Measurements from ENCODE around the gene SPRR4. TPM values are rescaled to one million over a fixed set of nuclear protein-coding genes. Genes with fewer than 3 reads are reported as not detected.
A peak's percentile ranks its signal among the peaks of the same experiment; 100 is the strongest.

Gene SPRR4
- total RNA-seq, 1 experiment from 2014 or later = not detected

DNA sequence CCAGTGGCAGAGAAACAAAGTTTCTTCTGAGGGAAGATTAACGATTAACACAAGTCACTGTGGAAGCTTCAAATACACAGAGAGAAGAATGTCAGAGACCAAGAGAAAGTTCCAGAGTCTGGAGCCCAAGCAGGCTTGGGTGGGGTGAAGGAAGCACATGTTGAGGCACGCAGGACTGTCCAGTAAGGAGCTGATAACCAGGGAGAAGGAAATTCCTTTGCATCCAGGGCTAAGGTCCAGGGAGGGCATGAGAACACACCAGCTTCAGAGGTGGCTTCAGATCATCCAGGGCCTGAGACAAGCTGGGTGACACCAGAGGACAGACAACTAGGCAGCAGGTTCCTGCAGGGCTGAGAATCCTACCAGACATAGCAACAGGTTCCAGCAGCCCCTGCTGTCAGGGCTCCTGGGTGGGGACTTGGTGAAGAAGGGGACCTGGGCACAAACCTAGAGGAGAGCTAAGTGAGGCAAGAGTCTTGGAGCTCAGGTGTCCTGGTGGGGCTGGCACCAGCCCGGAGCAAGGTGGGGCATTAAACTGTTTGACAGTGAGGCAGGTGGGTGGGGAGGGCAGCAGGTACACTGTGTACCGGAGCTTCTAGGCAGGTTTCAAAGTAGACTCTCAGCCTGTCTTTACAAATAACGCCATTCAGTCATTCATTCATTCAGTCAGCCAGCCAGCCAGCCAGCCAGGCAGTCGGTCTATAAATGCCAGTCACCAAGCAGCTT lies 10.9 kb downstream of the SPRR4 start:
- intact Hi-C loops (cut with micrococcal nuclease) = no loop called here
- ChIA-PET POLR2A (ENCODE audit: unreplicated experiment) (no interaction called here), CTCF (no interaction called here)

GRCh38 chr1:152982076-152982475 lies 11.6 kb downstream of the SPRR4 start:
- Histone ChIP-seq H3K79me2 (ENCODE audit: low read length) (no peaks in the 10 kb centered on the region), H3K36me3 (ENCODE audit: low read depth, low read length) (no peaks in the 10 kb centered on the region), H3K4me2 (ENCODE audit: low read length) (no peak overlapping the region), H3K4me1 (ENCODE audit: insufficient read depth, low read length) (peaks cover 13% of the 10 kb centered on the region), H3K9me2 (replicated peaks; ENCODE audit: low read length) (no peaks in the 10 kb centered on the region), H4K20me1 (ENCODE audit: low read length) (no peaks in the 10 kb centered on the region), H3K9ac (ENCODE audit: low read length) (no peak overlapping the region), H3K27ac (ENCODE audit: low read length) (no peak overlapping the region), H2AFZ (ENCODE audit: low read length) (no peak overlapping the region), H3K9me3 (ENCODE audit: low read length) (no peaks in the 10 kb centered on the region), H3F3A (ENCODE audit: low read length, unreplicated experiment) (no peaks in the 10 kb centered on the region), H3K27me3 (ENCODE audit: low read length) (peaks cover 28% of the 10 kb centered on the region), H3K4me3 (ENCODE audit: low read length) (no peak overlapping the region)
- BruUV-seq (replicated peaks) = no TSS peak
- TF ChIP-seq EZH2 (IDR thresholded peaks at IDR 0.05; ENCODE audit: low read length, unreplicated experiment) (no peak), EZH2phosphoT487 (IDR thresholded peaks at IDR 0.05; ENCODE audit: borderline replicate concordance, low read length) (no peak), CTCF (conservative IDR thresholded peaks at IDR 0.05; ENCODE audit: low read depth, low read length) (no peak)
- ATAC-seq (no peak), DNase-seq (no peak)
- ChIA-PET CTCF (no interaction called here), POLR2A (ENCODE audit: unreplicated experiment) (no interaction called here)
- intact Hi-C loops (cut with micrococcal nuclease) = no loop called here

More for the DNA sequence above, 10.9 kb downstream of the SPRR4 start:
- H2AFZ ChIP-seq (ENCODE audit: low read length) = no peak overlapping the region
- DNase-seq (no peak), ATAC-seq (no peak)
- H3K9me2 ChIP-seq (replicated peaks; ENCODE audit: low read length) = no peaks in the 10 kb centered on the region
- H4K20me1 ChIP-seq (ENCODE audit: low read length) = no peaks in the 10 kb centered on the region
- peaks cover 28% of the 10 kb centered on the region for H3K27me3 ChIP-seq (ENCODE audit: low read length)
- TF ChIP-seq EZH2phosphoT487 (IDR thresholded peaks at IDR 0.05; ENCODE audit: borderline replicate concordance, low read length) (no peak), CTCF (conservative IDR thresholded peaks at IDR 0.05; ENCODE audit: low read depth, low read length) (no peak), EZH2 (IDR thresholded peaks at IDR 0.05; ENCODE audit: low read length, unreplicated experiment) (no peak)
- H3K27ac ChIP-seq (ENCODE audit: low read length) = no peak overlapping the region
- H3K4me3 ChIP-seq (ENCODE audit: low read length) = no peak overlapping the region
- H3F3A ChIP-seq (ENCODE audit: low read length, unreplicated experiment) = no peaks in the 10 kb centered on the region
- H3K79me2 ChIP-seq (ENCODE audit: low read length) = no peaks in the 10 kb centered on the region
- H3K9me3 ChIP-seq (ENCODE audit: low read length) = no peaks in the 10 kb centered on the region
- no peak overlapping the region for H3K9ac ChIP-seq (ENCODE audit: low read length)
- H3K36me3 ChIP-seq (ENCODE audit: low read depth, low read length) = no peaks in the 10 kb centered on the region
- peaks cover 13% of the 10 kb centered on the region for H3K4me1 ChIP-seq (ENCODE audit: insufficient read depth, low read length)
- H3K4me2 ChIP-seq (ENCODE audit: low read length) = no peak overlapping the region
- no TSS peak for BruUV-seq (replicated peaks)

- ATAC-seq = no peak
Observed at GRCh38 chr1:152983234-152983633, 12.8 kb downstream of the SPRR4 start.

More at GRCh38 chr1:152983234-152983633, 12.8 kb downstream of the SPRR4 start:
- intact Hi-C loops (cut with micrococcal nuclease) = no loop called here
- Histone ChIP-seq H3K27me3 (ENCODE audit: low read length) (peaks cover 28% of the 10 kb centered on the region), H4K20me1 (ENCODE audit: low read length) (no peaks in the 10 kb centered on the region), H3K79me2 (ENCODE audit: low read length) (no peaks in the 10 kb centered on the region), H3K36me3 (ENCODE audit: low read depth, low read length) (no peaks in the 10 kb centered on the region), H3K4me2 (ENCODE audit: low read length) (no peak overlapping the region), H3K9me2 (replicated peaks; ENCODE audit: low read length) (no peaks in the 10 kb centered on the region), H3K4me3 (ENCODE audit: low read length) (no peak overlapping the region), H3K4me1 (ENCODE audit: insufficient read depth, low read length) (peaks cover 13% of the 10 kb centered on the region), H2AFZ (ENCODE audit: low read length) (no peak overlapping the region), H3K27ac (ENCODE audit: low read length) (no peak overlapping the region), H3F3A (ENCODE audit: low read length, unreplicated experiment) (no peaks in the 10 kb centered on the region), H3K9ac (ENCODE audit: low read length) (no peak overlapping the region), H3K9me3 (ENCODE audit: low read length) (no peaks in the 10 kb centered on the region)
- ChIA-PET POLR2A (ENCODE audit: unreplicated experiment) (no interaction called here), CTCF (no interaction called here)
- TF ChIP-seq CTCF (conservative IDR thresholded peaks at IDR 0.05; ENCODE audit: low read depth, low read length) = no peak
- no peak for TF ChIP-seq EZH2 (IDR thresholded peaks at IDR 0.05; ENCODE audit: low read length, unreplicated experiment)
- TF ChIP-seq EZH2phosphoT487 (IDR thresholded peaks at IDR 0.05; ENCODE audit: borderline replicate concordance, low read length) = no peak
- peak; percentile 10 for DNase-seq
- no TSS peak for BruUV-seq (replicated peaks)

Measured in PC-3 (cell line).